ENCODE measurements around the gene HELZ.
"Not testable (repeated sequence)": the region's sequence is repeated elsewhere in the genome, so short reads cannot be mapped to it uniquely, and the experiment has no call there.

Gene HELZ

GRCh38 chr17:67210915-67211314 lies 34.1 kb downstream of the HELZ start:
- H3K27ac ChIP-seq = no peak overlapping the region
- CTCF ChIA-PET = no interaction called here
- TF ChIP-seq CTCF (conservative IDR thresholded peaks at IDR 0.05; ENCODE audit: low read depth) = no peak
- POLR2A ChIA-PET (ENCODE audit: low non-redundant PET) = no interaction called here
- DNase-seq (ENCODE audit: low spot score) = no peak

GRCh38 chr17:67208232-67208631 lies 36.8 kb downstream of the HELZ start:
- no peak for DNase-seq (ENCODE audit: low spot score)
- no peak overlapping the region for H3K27ac ChIP-seq
- ChIA-PET CTCF (no interaction called here), POLR2A (ENCODE audit: low non-redundant PET) (no interaction called here)
- no peak for TF ChIP-seq CTCF (conservative IDR thresholded peaks at IDR 0.05; ENCODE audit: low read depth)

GRCh38 chr17:67203818-67204217 lies 41.2 kb downstream of the HELZ start:
- no peak overlapping the region for H3K27ac ChIP-seq
- TF ChIP-seq CTCF (conservative IDR thresholded peaks at IDR 0.05; ENCODE audit: low read depth) = no peak
- ChIA-PET CTCF (no interaction called here), POLR2A (ENCODE audit: low non-redundant PET) (no interaction called here)
- no peak for DNase-seq (ENCODE audit: low spot score)

- ChIA-PET POLR2A (ENCODE audit: low non-redundant PET) (no interaction called here), CTCF (interaction anchor here (0.6 kb wide), 2 partner anchors 334 to 649 kb away, joined by 3 to 6 read pairs; no protein-coding TSS in a partner anchor)
- no peak for DNase-seq (ENCODE audit: low spot score)
- no peak overlapping the region for H3K27ac ChIP-seq
- TF ChIP-seq CTCF (conservative IDR thresholded peaks at IDR 0.05; ENCODE audit: low read depth) = no peak
These were observed 42.5 kb downstream of the HELZ start for GRCh38 chr17:67202503-67202902.

- DNase-seq (ENCODE audit: low spot score) = peak; percentile 43
- POLR2A ChIA-PET (ENCODE audit: low non-redundant PET) = no interaction called here
- CTCF ChIA-PET = interaction anchor here (0.7 to 1.4 kb wide), 4 partner anchors 11 to 164 kb away, joined by 3 to 4 read pairs (median 4); no protein-coding TSS in a partner anchor
- no peak overlapping the region for H3K27ac ChIP-seq
- peak; percentile 65 for TF ChIP-seq CTCF (conservative IDR thresholded peaks at IDR 0.05; ENCODE audit: low read depth)
These were observed 44.2 kb downstream of the HELZ start for GRCh38 chr17:67200727-67201301.

GRCh38 chr17:67198131-67198530 lies 46.9 kb downstream of the HELZ start:
- H3K27ac ChIP-seq = no peak overlapping the region
- no peak for TF ChIP-seq CTCF (conservative IDR thresholded peaks at IDR 0.05; ENCODE audit: low read depth)
- ChIA-PET POLR2A (ENCODE audit: low non-redundant PET) (no interaction called here), CTCF (interaction anchor here (0.6 kb wide), 1 partner anchor 470 kb away, joined by 3 read pairs; no protein-coding TSS in a partner anchor)
- DNase-seq (ENCODE audit: low spot score) = no peak

GRCh38 chr17:67197023-67197422 lies 48.0 kb downstream of the HELZ start:
- POLR2A ChIA-PET (ENCODE audit: low non-redundant PET); DNase-seq (ENCODE audit: low spot score); H3K27ac ChIP-seq; CTCF ChIA-PET: not testable (repeated sequence)
